SK-N-SH (cell line): ENCODE results near the gene CLCA4. TPM values are rescaled to one million over a fixed set of nuclear protein-coding genes. Genes with fewer than 3 reads are reported as not detected.

Experiments
- CTCF ChIA-PET: fragments of 300-600, 350-600 bp; formaldehyde crosslinking; extraction: SDS; loops from one replicate; lab custom pipeline; 2021; lab: Yijun Ruan, JAX
- POLR2A ChIA-PET: fragments of 350-600 bp; sonication (Branson Sonifier 250); formaldehyde crosslinking; extraction: SDS; loops from one replicate; lab custom pipeline; 2020; ENCODE audit warnings: antibody characterized with exemption, inconsistent platforms; lab: Yijun Ruan, JAX
- DNase-seq: peaks from one replicate; pipeline ENCODE4 v3.0.0; 2012
- H2AFZ ChIP-seq: fragments of 200-600 bp; sonication (generic); 2 replicates; pipeline ENCODE4 v1.8.1; 2016; ENCODE audit warnings: antibody characterized with exemption, mild to moderate bottlenecking, low read depth
- H3F3A ChIP-seq: fragments of 200-600 bp; sonication (generic); replicated peaks from 2 replicates; pipeline ENCODE3; 2016; ENCODE audit warnings: antibody characterized with exemption, mild to moderate bottlenecking; ENCODE audit not compliant: insufficient read depth
- H3K27ac ChIP-seq, 2 experiments: fragments of 200-500 bp in 1 of 2; fragments of 200-600 bp in 1 of 2; sonication (Bioruptor generic) in 1 of 2; sonication (generic), shearing (Covaris generic) in 1 of 2; 2 replicates each; pipeline versions ENCODE4 v1.5.1 to v1.6.1; 2014 to 2016; ENCODE audit warnings: low read depth in 2 of 2, inconsistent platforms in 1 of 2, low read length in 1 of 2, mild to moderate bottlenecking in 1 of 2, mixed read lengths in 1 of 2
- H3K27me3 ChIP-seq: fragments of 200-600 bp; sonication (generic), shearing (Covaris generic); 2 replicates; pipeline ENCODE4 v1.6.1; 2016; ENCODE audit warnings: mixed run types; ENCODE audit not compliant: insufficient read depth
- H3K36me3 ChIP-seq, 2 experiments: fragments of 200-500 bp in 1 of 2; fragments of 200-600 bp in 1 of 2; sonication (Bioruptor generic) in 1 of 2; sonication (generic) in 1 of 2; replicated peaks in 1 of 2; 2 replicates each; pipeline versions ENCODE3 to v1.5.1; 2014 to 2016; ENCODE audit warnings: low read length in 1 of 2, mild to moderate bottlenecking in 1 of 2; ENCODE audit not compliant: insufficient read depth in 2 of 2, control insufficient read depth in 1 of 2
- H3K4me1 ChIP-seq, 2 experiments: fragments of 200-500 bp in 1 of 2; fragments of 200-600 bp in 1 of 2; sonication (Bioruptor generic) in 1 of 2; sonication (generic), shearing (Covaris generic) in 1 of 2; 2 replicates each; pipeline versions ENCODE4 v1.5.1 to v1.6.1; 2014 to 2016; ENCODE audit warnings: low read depth in 1 of 2, low read length in 1 of 2, mixed run types in 1 of 2; ENCODE audit not compliant: insufficient read depth in 2 of 2, control insufficient read depth in 1 of 2
- H3K4me2 ChIP-seq: fragments of 200-600 bp; sonication (generic), shearing (Covaris generic); 2 replicates; pipeline ENCODE4 v1.6.1; 2017; ENCODE audit warnings: mixed run types
- H3K4me3 ChIP-seq, 2 experiments: fragments of 200-500 bp in 1 of 2; fragments of 200-600 bp in 1 of 2; sonication (Bioruptor generic) in 1 of 2; sonication (generic), shearing (Covaris generic) in 1 of 2; 2 replicates each; pipeline versions ENCODE4 v1.5.1 to v1.8.1; 2014 to 2016; ENCODE audit warnings: low read depth in 2 of 2, inconsistent platforms in 1 of 2, low read length in 1 of 2, mild to moderate bottlenecking in 1 of 2, mixed read lengths in 1 of 2, moderate library complexity in 1 of 2
- H3K79me2 ChIP-seq: fragments of 200-600 bp; sonication (generic); 2 replicates; pipeline ENCODE4 v1.8.1; 2017; ENCODE audit warnings: mild to moderate bottlenecking; ENCODE audit not compliant: insufficient read depth
- H3K9ac ChIP-seq: fragments of 200-600 bp; sonication (generic); 2 replicates; pipeline ENCODE4 v1.6.1; 2017; ENCODE audit warnings: mixed run types
- H3K9me2 ChIP-seq: fragments of 200-600 bp; sonication (generic); 2 replicates; pipeline ENCODE4 v1.6.1; 2017; ENCODE audit warnings: mixed run types
- H3K9me3 ChIP-seq: fragments of 200-600 bp; sonication (generic); 2 replicates; pipeline ENCODE4 v1.6.1; 2017; ENCODE audit warnings: mixed run types, mild to moderate bottlenecking, moderate library complexity
- H4K20me1 ChIP-seq: fragments of 200-600 bp; sonication (generic); 2 replicates; pipeline ENCODE4 v1.6.1; 2017; ENCODE audit warnings: mild to moderate bottlenecking, mixed run types; ENCODE audit not compliant: insufficient read depth
- CHD2 ChIP-seq: fragments of 150-350 bp; IDR thresholded peaks from 2 replicates; pipeline ENCODE4 v1.6.1; 2018; ENCODE audit warnings: low read length; ENCODE audit not compliant: partially characterized antibody
- EP300 ChIP-seq, 2 experiments: IDR thresholded peaks; 2 replicates each; pipeline versions ENCODE4 v1.4.0 to v1.6.1; 2012; ENCODE audit warnings: borderline replicate concordance in 1 of 2, low read depth in 1 of 2, low read length in 1 of 2
- FOSL2 ChIP-seq: IDR thresholded peaks from 2 replicates; pipeline ENCODE4 v1.4.0; 2012; ENCODE audit warnings: low read depth, mild to moderate bottlenecking, moderate library complexity, borderline replicate concordance
- FOXM1 ChIP-seq: IDR thresholded peaks from 2 replicates; pipeline ENCODE4 v1.4.0; 2012; ENCODE audit warnings: low read depth, mild to moderate bottlenecking
- GABPA ChIP-seq: IDR thresholded peaks from 2 replicates; pipeline ENCODE4 v1.4.0; 2012; ENCODE audit warnings: low read depth, mild to moderate bottlenecking
- GATA2 ChIP-seq: sonication (generic); formaldehyde crosslinking; IDR thresholded peaks from 2 replicates; pipeline ENCODE4 v1.5.0; 2020; ENCODE audit warnings: mild to moderate bottlenecking, missing genetic modification reagents
- JUND ChIP-seq: IDR thresholded peaks from 2 replicates; pipeline ENCODE4 v1.4.0; 2012
- MXI1 ChIP-seq: IDR thresholded peaks from 2 replicates; pipeline ENCODE4 v1.6.1; 2012; ENCODE audit warnings: mild to moderate bottlenecking, low read depth, low read length, improper control_type of control experiment
- NFIC ChIP-seq: IDR thresholded peaks from 2 replicates; pipeline ENCODE4 v1.4.0; 2012; ENCODE audit warnings: borderline replicate concordance
- NRF1 ChIP-seq: IDR thresholded peaks from 2 replicates; pipeline ENCODE4 v1.6.1; 2012; ENCODE audit warnings: low read depth, mild to moderate bottlenecking, low read length
- RXRA ChIP-seq: IDR thresholded peaks from 2 replicates; pipeline ENCODE4 v1.4.0; 2012; ENCODE audit warnings: low read depth, mild to moderate bottlenecking, borderline replicate concordance
- SIN3A ChIP-seq: IDR thresholded peaks from 2 replicates; pipeline ENCODE4 v1.6.1; 2012; ENCODE audit warnings: low read depth, mild to moderate bottlenecking, low read length, moderate library complexity, borderline replicate concordance
- TEAD4 ChIP-seq: IDR thresholded peaks from 2 replicates; pipeline ENCODE4 v1.4.0; 2012; ENCODE audit warnings: mild to moderate bottlenecking, borderline replicate concordance; ENCODE audit not compliant: insufficient read depth
- YY1 ChIP-seq: IDR thresholded peaks from 2 replicates; pipeline ENCODE4 v1.4.0; 2012; ENCODE audit warnings: low read depth, mild to moderate bottlenecking
- polyA plus RNA-seq, 3 experiments: library from polyadenylated mRNA; depleted of rRNA; stranded (reverse); fragments of >200 nt; gene quantifications; 2 replicates each; pipeline ENCODE4 v1.2.3, GENCODE V29; 2012
- TF ChIP-seq, protein P1 (sequence below): fragments of 200-600 bp; sonication (generic); IDR thresholded peaks from 2 replicates; pipeline ENCODE4 v1.6.1; 2017; ENCODE audit warnings: antibody characterized with exemption, mild to moderate bottlenecking, moderate library complexity
- TF ChIP-seq, protein P2 (sequence below): IDR thresholded peaks from 2 replicates; pipeline ENCODE4; 2012
- TF ChIP-seq, protein P3 (sequence below): IDR thresholded peaks from 2 replicates; pipeline ENCODE4 v1.4.0; 2012; ENCODE audit warnings: low read depth, borderline replicate concordance
- TF ChIP-seq, protein P4 (sequence below): fragments of 150-350 bp; IDR thresholded peaks from 2 replicates; pipeline ENCODE4 v1.6.1; 2017; ENCODE audit warnings: antibody characterized with exemption, low read length, low read depth, borderline replicate concordance

Gene CLCA4
- polyA plus RNA-seq, 1 of the 3 experiments (the other 2 are of a cell fraction) = not detected

DNA sequence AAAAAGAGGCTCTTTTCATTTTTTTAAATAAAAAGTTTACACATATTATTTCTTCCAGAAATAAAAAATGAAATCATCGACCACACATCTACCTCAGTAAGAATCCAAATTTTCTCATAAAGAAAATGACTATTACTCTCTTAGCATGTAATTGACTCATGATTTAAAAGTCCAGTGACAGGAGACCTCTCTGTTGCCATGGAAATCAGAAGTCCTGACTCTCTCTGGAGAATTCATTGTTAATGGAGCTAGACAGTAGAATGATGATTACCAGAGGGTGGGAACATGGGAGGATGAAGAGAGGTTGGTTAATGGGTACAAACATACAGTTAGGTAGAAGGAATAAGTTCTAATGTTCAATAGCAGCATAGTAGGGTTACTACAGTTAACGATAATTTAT, 5.0 kb upstream of the CLCA4 start (continued):
- TF ChIP-seq, protein P1, sequence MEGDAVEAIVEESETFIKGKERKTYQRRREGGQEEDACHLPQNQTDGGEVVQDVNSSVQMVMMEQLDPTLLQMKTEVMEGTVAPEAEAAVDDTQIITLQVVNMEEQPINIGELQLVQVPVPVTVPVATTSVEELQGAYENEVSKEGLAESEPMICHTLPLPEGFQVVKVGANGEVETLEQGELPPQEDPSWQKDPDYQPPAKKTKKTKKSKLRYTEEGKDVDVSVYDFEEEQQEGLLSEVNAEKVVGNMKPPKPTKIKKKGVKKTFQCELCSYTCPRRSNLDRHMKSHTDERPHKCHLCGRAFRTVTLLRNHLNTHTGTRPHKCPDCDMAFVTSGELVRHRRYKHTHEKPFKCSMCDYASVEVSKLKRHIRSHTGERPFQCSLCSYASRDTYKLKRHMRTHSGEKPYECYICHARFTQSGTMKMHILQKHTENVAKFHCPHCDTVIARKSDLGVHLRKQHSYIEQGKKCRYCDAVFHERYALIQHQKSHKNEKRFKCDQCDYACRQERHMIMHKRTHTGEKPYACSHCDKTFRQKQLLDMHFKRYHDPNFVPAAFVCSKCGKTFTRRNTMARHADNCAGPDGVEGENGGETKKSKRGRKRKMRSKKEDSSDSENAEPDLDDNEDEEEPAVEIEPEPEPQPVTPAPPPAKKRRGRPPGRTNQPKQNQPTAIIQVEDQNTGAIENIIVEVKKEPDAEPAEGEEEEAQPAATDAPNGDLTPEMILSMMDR = no peak
- no peak for TF ChIP-seq GATA2 (CRISPR knock-in tag)
- TF ChIP-seq, protein P2, sequence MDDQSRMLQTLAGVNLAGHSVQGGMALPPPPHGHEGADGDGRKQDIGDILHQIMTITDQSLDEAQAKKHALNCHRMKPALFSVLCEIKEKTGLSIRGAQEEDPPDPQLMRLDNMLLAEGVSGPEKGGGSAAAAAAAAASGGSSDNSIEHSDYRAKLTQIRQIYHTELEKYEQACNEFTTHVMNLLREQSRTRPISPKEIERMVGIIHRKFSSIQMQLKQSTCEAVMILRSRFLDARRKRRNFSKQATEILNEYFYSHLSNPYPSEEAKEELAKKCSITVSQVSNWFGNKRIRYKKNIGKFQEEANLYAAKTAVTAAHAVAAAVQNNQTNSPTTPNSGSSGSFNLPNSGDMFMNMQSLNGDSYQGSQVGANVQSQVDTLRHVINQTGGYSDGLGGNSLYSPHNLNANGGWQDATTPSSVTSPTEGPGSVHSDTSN = no peak
- TF ChIP-seq, all 33 proteins: peak for 0

DNA sequence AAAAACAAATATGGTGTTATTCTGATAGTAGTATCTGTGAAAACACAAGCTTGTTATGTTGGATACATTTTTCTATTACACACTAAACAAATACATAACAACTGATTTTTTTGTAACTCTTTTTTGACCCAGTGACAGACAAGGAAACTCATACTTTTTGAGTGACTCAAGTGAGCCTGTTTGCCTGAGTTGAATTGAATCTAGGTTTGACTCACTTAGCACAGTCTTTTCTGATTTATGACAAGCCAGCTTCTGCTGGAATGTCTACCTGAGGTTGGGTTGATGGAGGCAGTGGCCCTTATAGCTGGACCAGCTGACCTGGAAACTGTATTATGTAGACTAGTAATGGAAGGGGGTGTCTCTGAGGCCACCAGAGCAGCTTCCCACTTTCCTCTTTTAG, 4.2 kb upstream of the CLCA4 start:
- TF ChIP-seq YY1 (no peak), CHD2 (no peak), RXRA (no peak), EP300 (IDR thresholded peaks at IDR 0.05; ENCODE audit: borderline replicate concordance in 1 of 2, low read depth in 1 of 2, low read length in 1 of 2) (no peak), SIN3A (no peak), TEAD4 (no peak), FOSL2 (no peak), GABPA (no peak), NFIC (no peak), NRF1 (no peak), JUND (no peak), MXI1 (no peak), FOXM1 (no peak)
- TF ChIP-seq, protein P3, sequence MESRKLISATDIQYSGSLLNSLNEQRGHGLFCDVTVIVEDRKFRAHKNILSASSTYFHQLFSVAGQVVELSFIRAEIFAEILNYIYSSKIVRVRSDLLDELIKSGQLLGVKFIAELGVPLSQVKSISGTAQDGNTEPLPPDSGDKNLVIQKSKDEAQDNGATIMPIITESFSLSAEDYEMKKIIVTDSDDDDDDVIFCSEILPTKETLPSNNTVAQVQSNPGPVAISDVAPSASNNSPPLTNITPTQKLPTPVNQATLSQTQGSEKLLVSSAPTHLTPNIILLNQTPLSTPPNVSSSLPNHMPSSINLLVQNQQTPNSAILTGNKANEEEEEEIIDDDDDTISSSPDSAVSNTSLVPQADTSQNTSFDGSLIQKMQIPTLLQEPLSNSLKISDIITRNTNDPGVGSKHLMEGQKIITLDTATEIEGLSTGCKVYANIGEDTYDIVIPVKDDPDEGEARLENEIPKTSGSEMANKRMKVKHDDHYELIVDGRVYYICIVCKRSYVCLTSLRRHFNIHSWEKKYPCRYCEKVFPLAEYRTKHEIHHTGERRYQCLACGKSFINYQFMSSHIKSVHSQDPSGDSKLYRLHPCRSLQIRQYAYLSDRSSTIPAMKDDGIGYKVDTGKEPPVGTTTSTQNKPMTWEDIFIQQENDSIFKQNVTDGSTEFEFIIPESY = no peak
- TF ChIP-seq, protein P4, sequence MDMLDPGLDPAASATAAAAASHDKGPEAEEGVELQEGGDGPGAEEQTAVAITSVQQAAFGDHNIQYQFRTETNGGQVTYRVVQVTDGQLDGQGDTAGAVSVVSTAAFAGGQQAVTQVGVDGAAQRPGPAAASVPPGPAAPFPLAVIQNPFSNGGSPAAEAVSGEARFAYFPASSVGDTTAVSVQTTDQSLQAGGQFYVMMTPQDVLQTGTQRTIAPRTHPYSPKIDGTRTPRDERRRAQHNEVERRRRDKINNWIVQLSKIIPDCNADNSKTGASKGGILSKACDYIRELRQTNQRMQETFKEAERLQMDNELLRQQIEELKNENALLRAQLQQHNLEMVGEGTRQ = no peak
- TF ChIP-seq, protein P2 = no peak
- Histone ChIP-seq H3K27me3 (no peaks in the 10 kb centered on the region), H3K9me3 (no peaks in the 10 kb centered on the region), H2AFZ (no peak overlapping the region), H3K9ac (no peak overlapping the region), H3K4me2 (no peak overlapping the region), H3K79me2 (no peaks in the 10 kb centered on the region), H4K20me1 (no peaks in the 10 kb centered on the region), H3K4me3 (no peak overlapping the region), H3K27ac (no peak overlapping the region), H3K9me2 (no peaks in the 10 kb centered on the region), H3F3A (no peaks in the 10 kb centered on the region), H3K4me1 (no peaks in the 10 kb centered on the region), H3K36me3 (no peaks in the 10 kb centered on the region)
- DNase-seq = no peak
- ChIA-PET POLR2A (no interaction called here), CTCF (interaction anchor here (0.7 to 1.6 kb wide), 4 partner anchors 42 to 199 kb away, joined by 3 to 6 read pairs (median 4); no protein-coding TSS in a partner anchor)
